ENCODE measurements around the gene TSR3. TPM values are rescaled to one million over a fixed set of nuclear protein-coding genes. Genes with fewer than 3 reads are reported as not detected.

TSR3 gene
- total and polyA plus RNA-seq, 12 donors: 41.5 to 83.4 (median 56.0) TPM

DNA sequence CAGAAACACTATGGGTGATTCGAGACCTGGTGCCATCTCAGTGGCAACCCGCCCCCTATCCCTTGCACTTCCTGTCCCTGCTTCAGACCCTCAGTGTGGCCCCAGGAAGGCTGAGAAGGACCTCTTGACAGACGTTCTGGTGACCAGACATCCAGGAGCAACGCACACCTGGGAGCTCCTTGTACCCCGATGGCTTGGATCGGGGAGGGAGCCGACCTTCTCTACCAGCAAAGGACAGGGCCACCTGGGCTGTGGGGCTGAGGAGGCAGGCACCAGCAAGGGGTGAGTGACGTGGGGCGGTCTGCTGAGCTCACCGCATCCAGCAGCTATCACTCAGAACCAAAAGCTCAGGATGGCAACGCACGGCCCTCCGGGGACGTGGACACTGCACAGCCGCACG, 35.7 kb upstream of the TSR3 start:
- peaks cover 0 to 96% (median 9%) of the 10 kb centered on the region in 9 donors for H3K36me3 ChIP-seq

DNA sequence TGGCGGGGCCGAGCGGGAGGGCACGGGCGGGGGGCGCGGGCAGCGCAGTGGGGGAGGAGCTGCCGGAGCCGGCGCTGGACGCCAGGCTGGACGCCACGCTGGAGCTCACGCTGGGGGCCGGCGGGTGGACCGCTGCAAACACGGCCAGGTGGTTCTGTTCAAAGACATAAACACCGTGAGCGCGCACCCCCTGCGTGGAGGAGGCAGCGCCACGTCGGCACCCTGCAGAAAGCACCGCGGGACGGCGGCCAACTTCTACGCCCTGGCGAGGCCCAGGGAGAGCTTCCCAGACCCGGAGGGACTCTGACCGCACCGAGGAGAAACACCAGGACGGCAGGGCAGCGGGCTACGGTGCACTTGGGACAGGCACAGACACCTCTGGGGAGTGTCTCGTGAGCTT, 33.6 kb upstream of the TSR3 start:
- H3K9me3 ChIP-seq: no peaks in the 10 kb centered on the region
- no peaks in the 10 kb centered on the region for H3K27me3 ChIP-seq
- DNase-seq (no peak), ATAC-seq (peak in 1 of 8 donors; percentile 5)
- H3K4me3 ChIP-seq: no peak overlapping the region
- WGBS, 2 donors: 96 to 97% methylated on average over 39 of the region's 39 CpGs
- TF ChIP-seq, protein P1, sequence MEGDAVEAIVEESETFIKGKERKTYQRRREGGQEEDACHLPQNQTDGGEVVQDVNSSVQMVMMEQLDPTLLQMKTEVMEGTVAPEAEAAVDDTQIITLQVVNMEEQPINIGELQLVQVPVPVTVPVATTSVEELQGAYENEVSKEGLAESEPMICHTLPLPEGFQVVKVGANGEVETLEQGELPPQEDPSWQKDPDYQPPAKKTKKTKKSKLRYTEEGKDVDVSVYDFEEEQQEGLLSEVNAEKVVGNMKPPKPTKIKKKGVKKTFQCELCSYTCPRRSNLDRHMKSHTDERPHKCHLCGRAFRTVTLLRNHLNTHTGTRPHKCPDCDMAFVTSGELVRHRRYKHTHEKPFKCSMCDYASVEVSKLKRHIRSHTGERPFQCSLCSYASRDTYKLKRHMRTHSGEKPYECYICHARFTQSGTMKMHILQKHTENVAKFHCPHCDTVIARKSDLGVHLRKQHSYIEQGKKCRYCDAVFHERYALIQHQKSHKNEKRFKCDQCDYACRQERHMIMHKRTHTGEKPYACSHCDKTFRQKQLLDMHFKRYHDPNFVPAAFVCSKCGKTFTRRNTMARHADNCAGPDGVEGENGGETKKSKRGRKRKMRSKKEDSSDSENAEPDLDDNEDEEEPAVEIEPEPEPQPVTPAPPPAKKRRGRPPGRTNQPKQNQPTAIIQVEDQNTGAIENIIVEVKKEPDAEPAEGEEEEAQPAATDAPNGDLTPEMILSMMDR (IDR thresholded peaks at IDR 0.05): no peak
- H3K27ac ChIP-seq: no peak overlapping the region
- H3K36me3 ChIP-seq: peaks cover 0 to 96% (median 11%) of the 10 kb centered on the region in 9 donors
- H3K4me1 ChIP-seq: peaks cover 0 to 2% (median 0%) of the 10 kb centered on the region in 9 donors
- intact Hi-C loops (cut with DNase I): no loop called here

More for the DNA sequence above, 35.7 kb upstream of the TSR3 start:
- WGBS, 2 donors: 94% methylated on average over 16 of the region's 16 CpGs
- no peak for DNase-seq
- no peaks in the 10 kb centered on the region for H3K9me3 ChIP-seq
- H3K4me3 ChIP-seq: no peak overlapping the region
- intact Hi-C loops (cut with DNase I): no loop called here
- no peaks in the 10 kb centered on the region for H3K4me1 ChIP-seq
- no peak overlapping the region for H3K27ac ChIP-seq
- TF ChIP-seq, protein P1 (IDR thresholded peaks at IDR 0.05): no peak
- no peaks in the 10 kb centered on the region for H3K27me3 ChIP-seq
- no peak for ATAC-seq

DNA sequence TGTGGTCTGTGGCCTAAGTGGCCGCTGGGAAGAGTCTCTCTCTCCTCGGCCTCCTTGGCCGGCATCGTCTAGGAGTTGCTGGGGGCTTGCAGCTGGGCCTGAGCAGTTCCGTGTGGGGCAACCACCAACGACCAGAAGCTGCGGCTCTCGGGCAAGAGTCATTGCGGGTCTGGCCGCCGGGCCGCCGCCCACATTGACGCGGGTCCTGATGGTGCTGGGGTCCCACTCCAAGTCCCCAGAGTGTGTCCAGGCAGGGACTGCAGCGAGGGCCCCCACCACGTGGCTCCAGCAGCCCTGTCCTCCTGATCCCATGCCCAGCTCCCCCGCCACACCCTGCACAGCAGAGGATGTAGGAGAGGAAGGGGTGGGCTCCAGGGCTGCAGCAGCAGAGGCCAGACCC, 31.9 kb upstream of the TSR3 start:
- DNase-seq (no peak), ATAC-seq (no peak)
- no peak overlapping the region for H3K27ac ChIP-seq
- WGBS, 2 donors: 92 to 94% methylated on average over 18 of the region's 18 CpGs
- H3K36me3 ChIP-seq: peaks cover 0 to 80% (median 9%) of the 10 kb centered on the region in 9 donors
- H3K27me3 ChIP-seq: no peaks in the 10 kb centered on the region
- no peak overlapping the region for H3K4me3 ChIP-seq
- peaks cover 3 to 16% (median 8%) of the 10 kb centered on the region in 9 donors for H3K4me1 ChIP-seq
- TF ChIP-seq, protein P1 (IDR thresholded peaks at IDR 0.05): no peak
- no peaks in the 10 kb centered on the region for H3K9me3 ChIP-seq
- intact Hi-C loops (cut with DNase I): no loop called here

DNA sequence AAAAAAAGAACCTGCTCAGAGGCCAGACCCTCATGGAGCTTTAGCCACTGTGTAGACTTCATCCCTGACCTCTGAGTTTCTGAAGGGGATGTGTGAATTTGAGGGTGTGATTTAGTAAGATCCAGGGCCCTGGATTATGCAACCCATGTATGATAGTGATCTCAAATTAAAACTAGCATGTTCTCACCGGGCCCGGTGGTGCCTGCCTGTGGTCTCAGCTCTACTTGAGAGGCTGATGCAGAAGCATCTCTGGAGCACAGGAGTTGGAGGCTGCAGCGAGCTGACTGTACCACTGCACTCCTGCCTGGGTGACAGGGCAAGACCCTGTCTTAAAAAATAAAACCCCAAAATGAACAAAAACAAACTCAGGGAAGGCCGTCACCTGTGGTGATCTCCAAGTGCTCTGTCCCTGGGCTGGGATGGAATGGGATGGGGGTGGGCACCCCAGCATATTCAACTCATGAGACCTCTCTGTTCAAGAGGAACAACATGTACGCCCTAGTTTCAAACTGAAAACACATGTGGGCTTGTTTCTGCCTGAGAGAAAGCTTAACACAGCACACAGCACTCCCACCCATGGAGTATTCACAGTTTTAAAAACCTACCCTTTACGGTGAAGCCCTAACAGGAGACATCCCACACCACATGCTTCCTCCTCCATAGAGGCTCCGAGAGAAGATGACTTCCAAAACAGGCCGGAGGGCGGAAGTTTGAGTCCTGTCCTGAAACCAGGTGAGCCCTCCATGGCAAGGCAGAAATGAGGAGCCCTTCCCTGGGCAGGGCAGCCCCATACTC, 30.1 kb upstream of the TSR3 start:
- peaks cover 7 to 26% (median 17%) of the 10 kb centered on the region in 9 donors for H3K4me1 ChIP-seq
- no peak for ATAC-seq
- no peak overlapping the region for H3K27ac ChIP-seq
- TF ChIP-seq, protein P1 (IDR thresholded peaks at IDR 0.05): no peak
- H3K9me3 ChIP-seq: no peaks in the 10 kb centered on the region
- H3K27me3 ChIP-seq: no peaks in the 10 kb centered on the region
- WGBS, 2 donors: 94 to 95% methylated on average over 9 of the region's 9 CpGs
- intact Hi-C loops (cut with DNase I): no loop called here
- no peak for DNase-seq
- no peak overlapping the region for H3K4me3 ChIP-seq
- peaks cover 0 to 64% (median 9%) of the 10 kb centered on the region in 9 donors for H3K36me3 ChIP-seq

Data from heart right ventricle (tissue), 16 donors.